Measurements from ENCODE around the gene CRK.

Gene CRK

GRCh38 chr17:1455797-1456599 is at the start of gene CRK:
TSS of gene CRK (minus strand) at chr17:1456232. CDS start at chr17:1456117, 115 bp downstream.
- DNase-seq (ENCODE audit: low spot score), result peak; percentile 97

GRCh38 chr17:1505586-1505985 is 49.6 kb upstream of the CRK start:
- DNase-seq (ENCODE audit: low spot score), result no peak

GRCh38 chr17:1504866-1505265 is 48.8 kb upstream of the CRK start:
- no peak for DNase-seq (ENCODE audit: low spot score)

DNA sequence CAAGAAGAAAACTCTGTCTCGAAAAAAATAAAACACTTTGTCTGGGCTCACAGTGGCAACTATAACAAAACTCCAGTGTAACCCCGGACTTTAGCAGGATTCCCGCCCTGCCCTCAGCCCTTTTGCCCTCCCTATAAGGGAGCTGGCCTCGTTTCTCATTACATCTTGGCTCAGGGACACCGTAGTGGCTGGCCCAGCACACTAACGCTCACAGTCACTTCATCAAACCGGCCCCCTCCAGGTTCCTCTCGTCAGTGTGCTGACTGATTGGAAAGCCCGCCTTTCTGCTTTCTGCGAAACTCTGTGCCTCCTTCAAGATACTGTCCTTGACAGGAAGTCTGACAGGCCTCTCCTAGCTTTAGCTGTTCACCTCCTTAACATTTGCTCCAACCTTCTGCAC is 47.7 kb upstream of the CRK start:
- no peak for DNase-seq (ENCODE audit: low spot score)

- DNase-seq (ENCODE audit: low spot score), result peak; percentile 65
Measured at GRCh38 chr17:1498869-1499268, 42.8 kb upstream of the CRK start.

- no peak for DNase-seq (ENCODE audit: low spot score)
Measured at GRCh38 chr17:1498233-1498632, 42.2 kb upstream of the CRK start.

DNA sequence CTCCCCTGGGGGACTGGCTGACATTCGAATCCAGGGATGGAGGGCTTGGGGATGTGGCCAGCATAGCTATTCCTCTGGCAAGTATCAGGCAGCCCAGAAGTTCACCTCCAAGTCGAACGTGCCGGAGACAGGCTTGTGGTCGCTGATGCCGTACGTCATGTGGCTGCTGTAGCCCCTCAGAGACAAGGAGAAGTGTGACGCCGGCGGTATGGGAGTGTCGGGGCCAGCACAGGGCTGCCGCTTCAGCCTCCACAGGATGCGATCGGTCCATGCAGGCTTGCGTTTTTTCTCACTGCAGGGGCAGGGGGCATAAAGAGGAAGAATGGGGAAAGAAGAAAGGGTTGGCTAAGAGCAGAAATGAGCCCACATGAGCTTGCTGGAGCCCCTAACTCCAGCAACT is 41.8 kb upstream of the CRK start:
- DNase-seq (ENCODE audit: low spot score), result no peak

GRCh38 chr17:1496869-1497268 is 40.8 kb upstream of the CRK start:
- DNase-seq (ENCODE audit: low spot score), result no peak

DNA sequence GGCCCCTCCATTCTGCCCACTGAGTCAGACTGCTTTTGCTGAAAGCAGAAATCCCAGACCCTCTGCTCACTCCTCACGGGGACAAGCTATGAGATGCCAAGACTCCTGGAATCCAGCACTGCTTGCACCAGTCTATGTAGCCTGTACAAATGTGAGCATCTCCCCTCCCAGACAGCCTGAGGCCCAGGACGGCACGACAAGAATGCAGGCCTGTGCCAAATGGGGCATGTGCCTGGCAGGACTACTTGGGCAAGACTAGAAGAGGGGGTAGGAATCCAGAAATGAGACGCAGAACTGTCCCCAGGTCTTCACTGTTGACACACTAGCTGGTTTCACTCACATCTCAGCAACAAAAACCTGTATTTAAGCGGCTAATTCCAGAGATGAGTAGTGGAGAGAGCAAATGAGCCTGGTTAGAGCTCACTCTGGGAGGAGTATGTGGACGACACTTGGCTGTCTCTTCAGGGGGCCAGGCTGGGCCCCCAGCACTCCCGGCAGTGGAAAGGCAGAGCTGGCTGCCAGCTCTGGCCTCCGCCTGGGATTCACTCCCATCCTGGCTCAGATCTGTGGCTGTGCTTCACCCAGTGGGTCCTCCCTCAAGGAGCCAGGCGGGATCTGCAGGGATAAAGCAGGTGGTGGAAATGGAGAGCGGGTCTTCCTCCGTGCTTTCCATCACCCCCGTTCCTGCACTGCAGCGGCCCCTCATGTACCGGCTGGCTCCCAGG is 39.4 kb upstream of the CRK start:
- DNase-seq (ENCODE audit: low spot score), result peak; percentile 24

DNA sequence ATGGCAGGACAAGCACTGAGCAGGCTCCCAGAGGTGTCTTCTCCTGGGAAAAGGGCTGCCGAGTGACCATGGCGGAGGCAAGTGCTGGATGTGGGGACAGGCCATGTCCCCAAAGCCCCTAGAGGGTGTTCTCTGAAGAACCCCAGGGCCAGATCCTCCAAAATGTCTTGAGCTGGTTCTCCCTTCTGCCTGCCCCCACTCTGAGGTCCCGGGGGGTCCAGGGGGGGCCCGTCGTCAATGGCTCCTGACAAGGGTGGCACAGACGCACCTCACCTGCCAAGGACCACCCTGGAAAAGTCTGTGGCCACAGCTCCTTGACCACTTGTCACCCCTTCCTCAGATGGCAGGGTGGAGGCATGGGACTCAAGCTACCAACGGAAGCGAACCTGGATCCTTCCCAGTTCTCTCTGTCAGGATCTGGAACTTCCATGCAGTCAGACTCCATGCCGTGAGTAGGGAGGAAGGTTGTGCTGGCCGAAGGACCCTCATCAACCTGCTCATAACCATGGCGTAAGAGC is 38.8 kb upstream of the CRK start:
- DNase-seq (ENCODE audit: low spot score), result no peak

DNA sequence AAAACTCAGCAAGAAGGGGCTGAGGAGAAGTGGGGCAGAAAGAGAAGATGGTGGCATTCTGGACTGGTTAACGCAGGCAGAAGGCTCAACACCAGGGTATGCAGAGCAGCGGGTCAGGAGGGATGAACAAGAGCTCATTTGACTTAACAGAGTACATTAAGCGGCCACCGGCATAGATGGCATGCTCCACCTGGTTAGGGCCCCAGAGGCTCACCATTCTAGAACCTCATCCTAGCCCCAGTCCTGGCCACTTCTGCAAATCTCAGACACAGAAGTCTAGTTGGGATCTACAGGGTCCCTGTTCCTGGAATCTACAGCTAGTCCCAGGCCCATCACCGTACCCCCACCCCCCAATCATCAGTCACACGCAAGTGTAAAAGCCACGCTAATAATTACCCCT is 38.2 kb upstream of the CRK start:
- no peak for DNase-seq (ENCODE audit: low spot score)

GRCh38 chr17:1493291-1493980 is 37.4 kb upstream of the CRK start:
- no peak for DNase-seq (ENCODE audit: low spot score)

DNA sequence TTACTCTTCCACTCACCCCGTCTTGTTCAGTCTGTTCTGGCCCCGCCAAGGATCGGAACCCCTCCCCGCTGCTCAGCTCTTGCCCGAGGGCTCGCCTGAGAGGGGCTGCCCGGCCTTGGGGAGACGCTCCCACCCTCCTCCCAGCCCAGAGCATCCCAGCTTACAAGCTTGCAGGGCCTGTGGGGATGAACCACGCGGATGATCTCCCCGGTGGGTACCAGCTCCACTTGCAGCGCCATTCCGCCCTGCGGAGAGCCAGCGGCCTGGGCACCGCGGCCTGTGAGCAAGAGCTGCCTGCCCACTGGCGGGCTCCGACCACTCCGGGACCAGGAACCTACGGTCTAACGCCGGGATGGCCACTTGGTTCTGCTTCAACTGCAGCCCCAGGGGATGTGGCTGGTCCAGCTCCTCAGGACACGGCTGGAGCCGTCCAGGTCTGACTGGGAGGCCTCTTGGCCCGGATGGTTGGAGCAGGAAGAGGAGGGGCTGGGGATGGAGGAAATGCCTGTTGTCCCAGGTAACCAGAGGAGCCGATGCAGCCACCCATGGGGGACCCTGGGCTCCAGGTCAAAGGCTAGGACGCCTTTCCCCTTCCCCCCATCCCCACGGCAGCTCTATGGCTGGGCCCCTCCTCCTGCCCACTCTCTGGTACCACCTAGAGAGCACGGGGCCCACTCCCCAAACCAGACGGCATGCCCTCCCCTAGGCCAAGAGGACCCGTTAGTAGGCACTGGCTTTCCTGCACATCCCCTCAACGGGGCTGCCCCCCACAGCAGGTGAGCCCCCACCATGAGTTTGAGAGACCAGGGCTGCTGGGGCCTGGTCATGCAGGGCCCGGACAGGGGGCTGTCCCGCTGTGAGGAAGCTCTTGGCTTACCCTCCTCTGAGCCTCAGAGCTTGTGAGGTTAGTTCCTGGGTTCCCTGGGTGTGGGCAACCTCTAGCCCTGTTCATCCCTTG is 36.5 kb upstream of the CRK start, which contains the start of gene MYO1C:
TSS of gene MYO1C (minus strand) at position 438 of the 958 bp plus-strand sequence. CDS start at position 239, 199 bp downstream.
- DNase-seq (ENCODE audit: low spot score), result peak; percentile 30

GRCh38 chr17:1491443-1492248 is 35.6 kb upstream of the CRK start:
- DNase-seq (ENCODE audit: low spot score), result peak; percentile 64

DNA sequence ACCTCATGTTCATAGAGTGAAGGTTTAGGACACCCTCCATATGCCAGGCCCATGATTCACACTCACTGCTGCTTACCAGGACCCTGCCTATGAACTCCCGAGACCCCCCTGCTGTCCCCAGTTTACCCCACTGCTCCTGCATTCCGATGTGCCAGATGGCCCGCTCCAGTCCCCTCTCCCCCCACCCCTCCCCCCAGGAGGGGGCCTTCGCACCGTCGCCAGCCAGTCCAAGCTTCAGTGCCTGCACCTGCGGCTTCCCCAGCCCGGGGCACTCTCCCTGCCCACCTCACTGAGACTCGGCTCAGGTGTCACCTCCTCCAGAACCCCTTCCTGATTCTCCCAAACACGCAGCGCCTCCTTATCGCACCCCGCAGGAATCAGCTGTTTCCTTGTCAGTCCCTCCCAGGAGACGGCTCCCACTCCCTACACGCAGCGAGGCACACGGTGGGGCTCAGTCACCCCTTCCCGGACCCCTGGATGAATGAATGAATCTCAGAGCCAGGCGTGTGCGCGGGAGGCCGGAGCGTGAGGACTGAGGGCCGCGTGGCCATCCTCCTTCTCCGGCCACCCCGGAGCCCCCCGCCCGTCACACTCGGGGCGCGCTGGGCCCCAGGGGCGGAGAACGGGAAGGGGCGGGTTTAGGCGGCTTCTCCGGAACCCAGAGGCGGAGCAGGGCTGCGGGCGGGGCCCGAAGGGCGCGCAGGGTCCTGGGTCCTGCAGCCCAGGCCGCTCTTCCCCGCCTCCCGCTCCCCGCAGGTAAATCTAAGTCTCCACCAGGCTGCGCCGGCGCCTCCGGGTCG is 34.8 kb upstream of the CRK start:
- DNase-seq (ENCODE audit: low spot score), result peak; percentile 67

DNA sequence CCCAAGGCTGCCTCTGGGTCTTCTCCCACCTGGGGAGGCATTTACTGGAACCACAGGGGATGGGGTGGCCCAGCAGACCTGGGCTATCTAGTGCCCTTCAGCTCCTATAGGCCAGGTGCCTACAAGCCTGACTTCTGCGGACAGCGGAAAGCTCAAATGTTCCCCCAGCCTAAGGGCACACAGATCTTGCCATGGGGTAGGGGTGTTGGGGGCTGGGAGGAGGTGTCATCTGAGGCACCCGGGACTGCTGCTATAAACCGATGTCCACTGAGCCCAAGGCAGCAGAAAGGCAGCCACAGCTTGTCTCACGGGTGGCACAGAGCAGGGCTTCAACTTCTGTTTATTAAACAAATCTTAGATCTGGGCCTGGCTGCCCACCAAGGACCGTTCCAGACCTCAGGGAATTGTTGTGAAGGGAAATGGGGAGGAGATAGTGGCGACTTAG is 32.8 kb upstream of the CRK start:
- DNase-seq (ENCODE audit: low spot score), result no peak

GRCh38 chr17:1487939-1488825 is 32.1 kb upstream of the CRK start:
- peak; percentile 91 for DNase-seq (ENCODE audit: low spot score)

All from kidney tubule cell (primary cell).